WTC11 (cell line): ENCODE measurements around the gene TRAIP. TPM values are rescaled to one million over a fixed set of nuclear protein-coding genes. Genes with fewer than 3 reads are reported as not detected.

Experiments
- ATAC-seq: fragments of 200-7000 bp; cut with Tn5 transposase; 2 replicates; pipeline ENCODE4 v1.10.0; 2021; ENCODE audit warnings: mild to moderate bottlenecking, moderate library complexity
- CTCF ChIA-PET: fragments of 300-600 bp; sonication (Branson Sonifier 250); formaldehyde crosslinking; loops from one replicate; lab custom pipeline; 2021; ENCODE audit warnings: antibody characterized with exemption; lab: Charles Lee
- POLR2A ChIA-PET: fragments of 350-600 bp; sonication (Branson Sonifier 250); formaldehyde crosslinking; loops from one replicate; lab custom pipeline; 2021; ENCODE audit warnings: antibody characterized with exemption; lab: Charles Lee
- DNase-seq: peaks from one replicate; pipeline ENCODE4 v3.0.0; 2021; ENCODE audit warnings: low spot score
- H3K27ac Mint-ChIP-seq: 2 replicates; pipeline ENCODE4 v1.8.0; 2021; ENCODE audit warnings: mixed read lengths
- H3K27me3 Mint-ChIP-seq: 2 replicates; pipeline ENCODE4 v1.8.0; 2021; ENCODE audit warnings: low read depth, mild to moderate bottlenecking, moderate library complexity, mixed read lengths
- H3K36me3 Mint-ChIP-seq: 2 replicates; pipeline ENCODE4 v1.8.0; 2021; ENCODE audit warnings: mixed read lengths
- H3K4me1 Mint-ChIP-seq: 2 replicates; pipeline ENCODE4 v1.8.0; 2022; ENCODE audit warnings: mixed read lengths
- H3K4me3 Mint-ChIP-seq: 2 replicates; pipeline ENCODE4 v1.8.0; 2021; ENCODE audit warnings: mild to moderate bottlenecking, moderate library complexity, mixed read lengths
- H3K9me3 Mint-ChIP-seq: 2 replicates; pipeline ENCODE4 v1.8.0; 2021; ENCODE audit warnings: mixed read lengths
- ARID4B ChIP-seq: sonication (generic); formaldehyde crosslinking; IDR thresholded peaks from 2 replicates; pipeline ENCODE4 v1.8.0; 2023; ENCODE audit warnings: missing genetic modification reagents, mild to moderate bottlenecking, borderline replicate concordance
- CREB1 ChIP-seq: sonication (generic); formaldehyde crosslinking; IDR thresholded peaks from 2 replicates; pipeline ENCODE4 v1.8.0; 2023; ENCODE audit warnings: mild to moderate bottlenecking, missing genetic modification reagents
- FOXK1 ChIP-seq: sonication (generic); formaldehyde crosslinking; IDR thresholded peaks from 2 replicates; pipeline ENCODE4 v1.8.0; 2022; ENCODE audit warnings: mild to moderate bottlenecking, moderate library complexity, missing genetic modification reagents
- FOXP4 ChIP-seq: sonication (generic); formaldehyde crosslinking; IDR thresholded peaks from 2 replicates; pipeline ENCODE4 v1.8.0; 2022; ENCODE audit warnings: mild to moderate bottlenecking, missing genetic modification reagents
- GABPB1 ChIP-seq: sonication (generic); formaldehyde crosslinking; IDR thresholded peaks from 2 replicates; pipeline ENCODE4 v1.8.1; 2023; ENCODE audit warnings: mild to moderate bottlenecking, missing genetic modification reagents
- JAZF1 ChIP-seq: fragments of 250-450 bp; sonication (Bioruptor Pico); IDR thresholded peaks from 2 replicates; pipeline ENCODE4 v1.9.0; 2021; ENCODE audit warnings: moderate library complexity, mild to moderate bottlenecking, inconsistent platforms
- MAX ChIP-seq: sonication (generic); formaldehyde crosslinking; IDR thresholded peaks from 2 replicates; pipeline ENCODE4 v1.8.0; 2022; ENCODE audit warnings: mild to moderate bottlenecking, missing genetic modification reagents
- MYBL2 ChIP-seq: sonication (generic); formaldehyde crosslinking; IDR thresholded peaks from 2 replicates; pipeline ENCODE4 v1.8.1; 2023; ENCODE audit warnings: mild to moderate bottlenecking, moderate library complexity, missing genetic modification reagents
- NFYB ChIP-seq: sonication (generic); formaldehyde crosslinking; conservative IDR thresholded peaks from 2 replicates; pipeline ENCODE4 v1.8.0; 2022; ENCODE audit warnings: low read depth, missing genetic modification reagents
- PREB ChIP-seq: sonication (generic); formaldehyde crosslinking; IDR thresholded peaks from 2 replicates; pipeline ENCODE4 v1.8.1; 2022; ENCODE audit warnings: mild to moderate bottlenecking, missing genetic modification reagents, moderate library complexity, borderline replicate concordance
- RELA ChIP-seq: sonication (generic); formaldehyde crosslinking; IDR thresholded peaks from 2 replicates; pipeline ENCODE4 v1.8.1; 2022; ENCODE audit warnings: missing genetic modification reagents, mild to moderate bottlenecking, borderline replicate concordance
- SP1 ChIP-seq: sonication (generic); formaldehyde crosslinking; conservative IDR thresholded peaks from 2 replicates; pipeline ENCODE4 v1.8.1; 2022; ENCODE audit warnings: missing genetic modification reagents
- ZNF138 ChIP-seq: sonication (generic); formaldehyde crosslinking; conservative IDR thresholded peaks from 2 replicates; pipeline ENCODE4 v1.8.1; 2022; ENCODE audit warnings: mild to moderate bottlenecking, moderate library complexity, missing genetic modification reagents
- ZNF232 ChIP-seq: sonication (generic); formaldehyde crosslinking; IDR thresholded peaks from 2 replicates; pipeline ENCODE4 v1.8.0; 2022; ENCODE audit warnings: mild to moderate bottlenecking, missing genetic modification reagents
- ZNF671 ChIP-seq: fragments of 250-450 bp; sonication (Bioruptor Pico); IDR thresholded peaks from 2 replicates; pipeline ENCODE4 v1.8.0; 2021; ENCODE audit warnings: mild to moderate bottlenecking
- total RNA-seq: library from RNA; stranded (reverse); gene quantifications from 3 replicates; pipeline ENCODE4 v1.2.3, GENCODE V29; 2021
- TF ChIP-seq, protein P1 (sequence below): sonication (generic); formaldehyde crosslinking; IDR thresholded peaks from 2 replicates; pipeline ENCODE4 v1.8.1; 2023; ENCODE audit warnings: mild to moderate bottlenecking, missing genetic modification reagents, moderate library complexity
- TF ChIP-seq, protein P2 (sequence below): sonication (generic); formaldehyde crosslinking; IDR thresholded peaks from 2 replicates; pipeline ENCODE4 v1.8.1; 2023; ENCODE audit warnings: mild to moderate bottlenecking, missing genetic modification reagents, borderline replicate concordance
- TF ChIP-seq, protein P3 (sequence below): sonication (generic); formaldehyde crosslinking; IDR thresholded peaks from 2 replicates; pipeline ENCODE4 v1.8.0; 2023; ENCODE audit warnings: missing genetic modification reagents

Gene TRAIP
- total RNA-seq, 1 experiment from 2014 or later: 25.9 TPM

- TF ChIP-seq, protein P1, sequence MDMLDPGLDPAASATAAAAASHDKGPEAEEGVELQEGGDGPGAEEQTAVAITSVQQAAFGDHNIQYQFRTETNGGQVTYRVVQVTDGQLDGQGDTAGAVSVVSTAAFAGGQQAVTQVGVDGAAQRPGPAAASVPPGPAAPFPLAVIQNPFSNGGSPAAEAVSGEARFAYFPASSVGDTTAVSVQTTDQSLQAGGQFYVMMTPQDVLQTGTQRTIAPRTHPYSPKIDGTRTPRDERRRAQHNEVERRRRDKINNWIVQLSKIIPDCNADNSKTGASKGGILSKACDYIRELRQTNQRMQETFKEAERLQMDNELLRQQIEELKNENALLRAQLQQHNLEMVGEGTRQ: peak; percentile 100
- peak; percentile 87; the same call in 1 of the 2 replicates for TF ChIP-seq FOXK1 (CRISPR knock-in tag)
- no peak for TF ChIP-seq MYBL2 (CRISPR knock-in tag)
- peak; percentile 67 for TF ChIP-seq RELA (CRISPR knock-in tag)
- TF ChIP-seq ARID4B (CRISPR knock-in tag): 0 out of 2 replicates have a peak, but pooled peaks have one; percentile 74
- TF ChIP-seq MAX (CRISPR knock-in tag): peak; percentile 98
- TF ChIP-seq ZNF138 (CRISPR knock-in tag): peak; percentile 78; the same call in 1 of the 2 replicates
- no peak for TF ChIP-seq PREB (CRISPR knock-in tag)
- TF ChIP-seq SP1 (CRISPR knock-in tag): peak; percentile 59; the same call in 1 of the 2 replicates
- TF ChIP-seq GABPB1 (CRISPR knock-in tag): 0 out of 2 replicates have a peak, but pooled peaks have one; percentile 10
- no peak for TF ChIP-seq JAZF1
- no peak for TF ChIP-seq ZNF671 (CRISPR knock-in tag)
- TF ChIP-seq NFYB (CRISPR knock-in tag): peak; percentile 91
- TF ChIP-seq ZNF232 (CRISPR knock-in tag): no peak
These were observed 69.8 kb downstream of the TRAIP start, which contains the start of gene IP6K1 (continued) for GRCh38 chr3:49786357-49787181.

- ATAC-seq (peak; percentile 13), DNase-seq (peak; percentile 41)
- Mint-ChIP-seq H3K4me3 (peak overlapping the region; percentile 90), H3K9me3 (no peaks in the 10 kb centered on the region), H3K36me3 (peaks cover 12% of the 10 kb centered on the region), H3K27me3 (peaks cover 11% of the 10 kb centered on the region), H3K27ac (peak overlapping the region; percentile 93), H3K4me1 (peaks cover 20% of the 10 kb centered on the region)
- ChIA-PET CTCF (interaction anchor here (0.6 to 3.5 kb wide), 7 partner anchors 16 to 441 kb away, joined by 3 to 36 read pairs (median 4); partner anchors contain the start of genes AMIGO3, CDHR4 and INKA1), POLR2A (interaction anchor here (0.6 to 1.7 kb wide), 7 partner anchors 8 to 154 kb away, joined by 3 to 8 read pairs (median 4); partner anchors contain the start of genes INKA1 and RBM6)
- TF ChIP-seq CREB1 (no peak), FOXP4 (CRISPR knock-in tag) (0 out of 2 replicates have a peak, but pooled peaks have one; percentile 27)
- TF ChIP-seq, protein P2, sequence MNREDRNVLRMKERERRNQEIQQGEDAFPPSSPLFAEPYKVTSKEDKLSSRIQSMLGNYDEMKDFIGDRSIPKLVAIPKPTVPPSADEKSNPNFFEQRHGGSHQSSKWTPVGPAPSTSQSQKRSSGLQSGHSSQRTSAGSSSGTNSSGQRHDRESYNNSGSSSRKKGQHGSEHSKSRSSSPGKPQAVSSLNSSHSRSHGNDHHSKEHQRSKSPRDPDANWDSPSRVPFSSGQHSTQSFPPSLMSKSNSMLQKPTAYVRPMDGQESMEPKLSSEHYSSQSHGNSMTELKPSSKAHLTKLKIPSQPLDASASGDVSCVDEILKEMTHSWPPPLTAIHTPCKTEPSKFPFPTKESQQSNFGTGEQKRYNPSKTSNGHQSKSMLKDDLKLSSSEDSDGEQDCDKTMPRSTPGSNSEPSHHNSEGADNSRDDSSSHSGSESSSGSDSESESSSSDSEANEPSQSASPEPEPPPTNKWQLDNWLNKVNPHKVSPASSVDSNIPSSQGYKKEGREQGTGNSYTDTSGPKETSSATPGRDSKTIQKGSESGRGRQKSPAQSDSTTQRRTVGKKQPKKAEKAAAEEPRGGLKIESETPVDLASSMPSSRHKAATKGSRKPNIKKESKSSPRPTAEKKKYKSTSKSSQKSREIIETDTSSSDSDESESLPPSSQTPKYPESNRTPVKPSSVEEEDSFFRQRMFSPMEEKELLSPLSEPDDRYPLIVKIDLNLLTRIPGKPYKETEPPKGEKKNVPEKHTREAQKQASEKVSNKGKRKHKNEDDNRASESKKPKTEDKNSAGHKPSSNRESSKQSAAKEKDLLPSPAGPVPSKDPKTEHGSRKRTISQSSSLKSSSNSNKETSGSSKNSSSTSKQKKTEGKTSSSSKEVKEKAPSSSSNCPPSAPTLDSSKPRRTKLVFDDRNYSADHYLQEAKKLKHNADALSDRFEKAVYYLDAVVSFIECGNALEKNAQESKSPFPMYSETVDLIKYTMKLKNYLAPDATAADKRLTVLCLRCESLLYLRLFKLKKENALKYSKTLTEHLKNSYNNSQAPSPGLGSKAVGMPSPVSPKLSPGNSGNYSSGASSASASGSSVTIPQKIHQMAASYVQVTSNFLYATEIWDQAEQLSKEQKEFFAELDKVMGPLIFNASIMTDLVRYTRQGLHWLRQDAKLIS: no peak
- TF ChIP-seq, protein P3, sequence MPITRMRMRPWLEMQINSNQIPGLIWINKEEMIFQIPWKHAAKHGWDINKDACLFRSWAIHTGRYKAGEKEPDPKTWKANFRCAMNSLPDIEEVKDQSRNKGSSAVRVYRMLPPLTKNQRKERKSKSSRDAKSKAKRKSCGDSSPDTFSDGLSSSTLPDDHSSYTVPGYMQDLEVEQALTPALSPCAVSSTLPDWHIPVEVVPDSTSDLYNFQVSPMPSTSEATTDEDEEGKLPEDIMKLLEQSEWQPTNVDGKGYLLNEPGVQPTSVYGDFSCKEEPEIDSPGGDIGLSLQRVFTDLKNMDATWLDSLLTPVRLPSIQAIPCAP: no peak
These were observed 70.6 kb downstream of the TRAIP start for GRCh38 chr3:49785565-49786356.
